ENCODE data around the gene WDR93.

DNA sequence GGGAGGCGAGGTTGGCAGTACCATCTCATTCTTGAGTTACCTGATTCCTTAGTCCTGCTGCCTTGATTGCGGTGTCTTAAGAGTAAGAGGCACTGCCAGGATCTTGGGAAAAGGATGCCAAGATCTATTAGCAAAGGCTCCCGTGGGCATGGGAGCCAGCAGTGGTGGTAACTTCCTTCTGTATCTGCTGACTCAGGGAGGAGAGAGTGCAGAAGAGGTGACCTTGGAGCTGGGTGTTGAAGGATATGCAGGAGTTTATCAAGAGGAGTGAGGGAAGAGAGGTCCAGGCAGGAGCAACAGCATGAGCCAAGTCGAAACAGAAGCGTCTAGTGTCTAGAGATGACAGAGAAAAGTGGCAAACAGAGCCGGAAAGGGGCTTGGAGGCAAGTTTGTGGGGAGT is 90.0 kb downstream of the WDR93 start:
- TF ChIP-seq POLR2A (IDR thresholded peaks at IDR 0.05) = no peak
- TF ChIP-seq, protein P1, sequence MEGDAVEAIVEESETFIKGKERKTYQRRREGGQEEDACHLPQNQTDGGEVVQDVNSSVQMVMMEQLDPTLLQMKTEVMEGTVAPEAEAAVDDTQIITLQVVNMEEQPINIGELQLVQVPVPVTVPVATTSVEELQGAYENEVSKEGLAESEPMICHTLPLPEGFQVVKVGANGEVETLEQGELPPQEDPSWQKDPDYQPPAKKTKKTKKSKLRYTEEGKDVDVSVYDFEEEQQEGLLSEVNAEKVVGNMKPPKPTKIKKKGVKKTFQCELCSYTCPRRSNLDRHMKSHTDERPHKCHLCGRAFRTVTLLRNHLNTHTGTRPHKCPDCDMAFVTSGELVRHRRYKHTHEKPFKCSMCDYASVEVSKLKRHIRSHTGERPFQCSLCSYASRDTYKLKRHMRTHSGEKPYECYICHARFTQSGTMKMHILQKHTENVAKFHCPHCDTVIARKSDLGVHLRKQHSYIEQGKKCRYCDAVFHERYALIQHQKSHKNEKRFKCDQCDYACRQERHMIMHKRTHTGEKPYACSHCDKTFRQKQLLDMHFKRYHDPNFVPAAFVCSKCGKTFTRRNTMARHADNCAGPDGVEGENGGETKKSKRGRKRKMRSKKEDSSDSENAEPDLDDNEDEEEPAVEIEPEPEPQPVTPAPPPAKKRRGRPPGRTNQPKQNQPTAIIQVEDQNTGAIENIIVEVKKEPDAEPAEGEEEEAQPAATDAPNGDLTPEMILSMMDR (IDR thresholded peaks at IDR 0.05 in 4 of 5, conservative IDR thresholded peaks at IDR 0.05 in 1 of 5) = no peak
